GM18499 (cell line): ENCODE results near the gene ANKRD10.

ENCODE experiments used
- ATAC-seq: cut with Tn5 transposase; IDR thresholded peaks from one replicate; pipeline ENCODE4 v1.9.1; 2021; ENCODE audit warnings: moderate number of reproducible peaks; ENCODE audit not compliant: insufficient read depth, unreplicated experiment

The ANKRD10 gene

DNA sequence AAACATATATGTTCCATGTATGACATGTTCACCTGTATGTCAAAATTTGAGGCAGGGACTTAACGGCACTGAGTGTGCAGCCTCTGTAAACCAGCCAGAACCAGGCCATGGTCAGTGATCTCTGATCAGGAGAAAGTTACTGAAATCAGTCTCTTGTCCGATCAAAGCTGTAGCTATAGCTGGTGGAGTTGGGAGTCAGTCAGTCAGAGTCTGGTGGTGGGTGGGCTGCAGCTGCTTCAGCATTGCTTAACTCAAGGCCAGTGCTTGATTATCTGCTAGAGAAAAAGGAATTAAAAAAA, 78.3 kb downstream of the ANKRD10 start:
- ATAC-seq = no peak

DNA sequence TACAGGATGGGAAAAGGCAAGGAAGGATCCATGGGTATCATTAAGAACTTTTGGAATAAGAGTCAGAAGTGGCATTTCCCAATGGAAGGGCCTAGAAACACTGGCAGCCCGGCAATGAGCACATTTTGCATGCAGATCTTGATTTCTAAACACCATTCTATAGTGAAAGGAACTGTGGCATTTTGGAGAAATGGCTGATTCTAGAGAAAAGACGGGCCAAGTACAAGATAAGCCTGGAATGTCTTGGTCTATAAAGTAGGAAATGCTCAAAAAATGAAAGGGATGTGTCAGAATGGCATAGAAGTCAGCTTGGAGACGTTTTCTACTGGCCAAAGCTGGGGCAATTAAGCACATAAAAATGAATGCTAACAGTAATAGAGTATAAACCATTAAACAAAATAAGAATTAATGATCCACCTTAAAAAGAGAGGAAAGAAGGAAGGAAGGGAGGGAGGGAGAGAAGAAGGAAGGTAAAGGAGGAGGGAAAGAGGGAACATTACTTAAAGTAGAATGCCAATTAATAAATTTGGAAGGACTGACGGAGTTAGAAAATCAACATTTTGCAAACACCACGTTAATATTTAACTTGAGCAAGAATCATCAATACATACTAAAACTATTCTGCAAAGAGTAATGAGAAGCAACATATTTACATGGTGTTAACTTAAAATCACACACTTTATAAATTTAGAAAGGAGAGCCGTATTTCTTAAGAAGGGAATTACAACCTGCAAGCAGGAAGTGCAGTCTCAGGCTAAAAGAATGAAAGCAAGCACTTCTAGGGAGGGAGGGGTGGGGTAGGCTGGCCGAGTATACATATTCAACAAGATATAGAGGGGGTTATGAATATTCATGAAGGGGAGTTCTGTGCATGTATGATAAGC, 78.9 kb downstream of the ANKRD10 start:
- ATAC-seq = no peak

DNA sequence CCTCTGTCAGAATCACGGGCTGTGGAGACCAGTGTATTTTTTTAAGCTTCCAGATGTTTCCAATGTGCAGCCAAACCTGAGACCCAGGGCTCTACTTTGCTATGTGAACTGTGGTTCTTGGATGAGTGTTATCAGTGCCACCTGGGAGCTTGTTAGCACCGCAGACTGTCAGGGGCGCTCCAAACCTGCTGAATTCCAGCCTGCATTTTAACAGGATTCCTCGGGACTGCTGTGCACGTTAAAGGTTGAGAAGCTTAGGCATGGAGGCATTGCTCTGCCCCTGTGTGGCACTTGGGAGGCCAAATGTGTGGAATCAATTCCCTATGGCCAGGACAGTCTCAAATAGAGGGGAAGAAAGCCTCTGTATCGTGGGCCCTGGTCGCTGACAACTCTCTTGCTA, 80.3 kb downstream of the ANKRD10 start:
- no peak for ATAC-seq

DNA sequence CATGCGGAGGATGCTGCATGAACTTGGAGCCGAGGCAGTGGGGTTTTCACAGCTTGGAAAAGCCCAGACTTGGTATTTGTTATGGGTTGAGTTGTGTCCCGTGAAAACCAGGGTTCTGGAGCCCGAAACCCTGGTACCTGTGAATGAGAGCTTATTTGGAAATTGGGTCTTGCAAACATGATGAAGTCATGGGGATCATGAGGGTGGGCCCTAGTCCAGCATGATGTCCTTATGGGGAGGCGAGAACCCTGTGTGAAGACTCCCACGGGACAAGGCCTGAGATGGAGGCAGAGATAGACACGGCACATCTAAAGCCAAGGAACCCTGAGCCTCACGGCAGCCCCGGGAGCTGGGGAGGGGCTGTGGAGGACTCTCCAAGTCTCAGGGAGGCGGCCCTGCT, 82.3 kb downstream of the ANKRD10 start:
- ATAC-seq = no peak

DNA sequence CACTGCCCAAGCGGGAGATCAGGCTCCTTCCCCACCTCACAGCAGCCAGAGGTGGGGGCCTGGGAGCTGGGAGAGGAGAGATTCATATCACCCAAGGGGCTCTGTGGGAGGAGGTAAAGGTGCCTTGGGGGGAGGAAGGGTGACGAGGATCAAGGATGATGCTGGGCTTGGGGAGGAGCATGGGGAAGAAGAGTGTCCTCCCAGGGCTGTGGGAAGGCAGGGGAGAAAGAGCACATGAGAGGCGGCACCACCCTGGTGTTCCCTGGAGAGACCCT, 82.7 kb downstream of the ANKRD10 start:
- ATAC-seq = no peak

DNA sequence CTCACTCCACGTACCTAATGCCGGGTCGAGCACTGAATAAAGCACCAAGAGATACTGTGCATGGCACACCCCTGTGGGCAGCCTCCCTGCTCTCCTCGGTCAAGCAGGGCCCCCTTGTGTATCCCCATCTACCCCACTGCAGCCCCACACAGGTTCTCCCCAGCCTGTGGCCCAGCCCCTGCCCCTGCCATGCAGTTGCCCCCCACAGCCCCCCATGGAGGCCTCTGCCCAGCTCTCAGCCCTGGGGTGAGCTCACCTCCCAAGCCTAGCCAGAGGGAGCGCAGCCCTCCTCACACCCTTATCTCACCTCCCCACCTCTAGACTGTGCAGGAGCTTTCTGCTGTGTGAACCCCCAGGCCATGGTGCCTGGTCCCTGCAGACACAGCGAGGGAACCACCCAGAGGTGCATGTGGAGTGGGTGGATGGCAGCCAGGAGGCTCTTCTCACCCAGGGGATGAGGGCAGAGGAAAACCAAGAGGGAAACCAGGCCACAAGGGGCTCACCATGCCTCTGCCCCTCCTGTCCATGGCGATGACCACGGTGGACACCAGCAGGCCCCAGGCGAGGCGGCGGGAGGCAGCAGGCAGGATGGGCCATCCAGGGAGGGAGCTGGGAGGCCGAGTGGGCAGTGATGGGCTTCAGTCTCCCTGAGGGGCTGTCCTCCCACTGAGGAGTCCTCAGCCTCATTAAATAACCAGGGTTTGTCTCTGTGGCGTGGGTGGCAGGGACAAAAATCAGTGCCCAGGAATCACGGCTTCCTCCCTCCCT, 83.2 kb downstream of the ANKRD10 start:
- no peak for ATAC-seq

DNA sequence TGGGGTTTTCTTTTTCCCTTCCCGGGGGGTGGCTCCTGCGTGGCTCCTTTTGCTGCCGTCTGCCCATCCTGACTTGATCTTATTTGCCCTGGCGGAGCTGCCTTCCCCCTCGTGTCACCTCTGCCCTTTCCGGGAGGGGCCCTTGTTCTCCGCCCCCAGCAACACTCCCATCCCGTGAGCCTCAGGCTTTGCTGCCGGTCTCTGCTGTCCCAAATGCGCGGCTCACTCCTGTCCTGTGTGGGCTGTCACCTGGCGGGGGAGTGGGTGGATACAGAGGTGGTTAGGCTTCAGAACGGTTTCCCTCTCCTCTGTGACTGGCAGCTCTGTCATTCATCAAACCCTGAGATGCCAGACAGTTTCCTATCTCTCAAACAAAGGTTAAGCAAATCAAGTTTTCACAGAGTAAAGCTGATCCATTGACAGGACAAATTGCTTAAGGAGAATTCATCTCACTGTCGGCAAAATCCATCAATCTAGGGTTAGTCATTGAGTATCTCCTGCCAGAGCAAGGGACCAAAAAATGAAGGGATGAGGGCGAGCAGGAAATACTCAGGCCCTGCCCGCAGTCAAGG, 84.0 kb downstream of the ANKRD10 start:
- ATAC-seq = no peak

DNA sequence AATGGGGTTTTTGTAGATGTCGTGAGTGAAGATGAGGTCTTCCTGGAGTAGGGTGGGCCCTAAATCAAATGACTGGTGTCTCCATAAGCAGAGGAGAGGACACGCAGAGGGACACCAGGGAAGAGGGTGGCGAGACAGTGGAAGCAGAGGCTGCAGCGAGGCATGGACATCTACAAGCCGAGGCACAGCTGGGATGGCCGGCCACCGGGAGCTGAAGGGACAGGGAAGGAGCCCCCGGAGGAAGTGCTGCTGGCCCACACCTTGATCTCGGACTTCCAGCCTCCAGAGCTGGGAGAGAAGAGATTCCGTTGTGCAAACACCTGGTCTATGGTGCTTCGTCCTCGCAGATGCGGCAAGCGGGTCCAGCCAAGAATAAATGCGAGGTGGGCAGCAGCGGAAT, 84.5 kb downstream of the ANKRD10 start:
- no peak for ATAC-seq

DNA sequence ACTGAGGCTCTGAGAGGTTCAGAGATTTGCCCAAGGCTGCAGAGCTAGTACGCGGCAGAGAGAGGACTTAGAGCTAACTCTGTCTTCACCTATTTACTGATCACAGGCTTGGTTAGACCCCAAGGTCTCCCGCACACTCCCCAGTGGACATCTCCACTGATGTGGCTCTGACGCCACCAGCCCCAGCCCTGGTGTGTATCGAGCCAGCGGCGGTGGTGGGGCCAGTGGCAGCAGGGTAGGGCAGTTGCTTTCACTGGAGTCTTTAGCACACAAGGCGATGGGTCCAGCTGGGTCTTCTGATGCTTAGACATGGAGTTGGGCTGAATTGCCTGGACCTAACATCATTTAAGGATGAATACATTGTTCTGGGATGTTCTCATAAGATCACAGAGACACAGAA, 85.4 kb downstream of the ANKRD10 start:
- no peak for ATAC-seq

DNA sequence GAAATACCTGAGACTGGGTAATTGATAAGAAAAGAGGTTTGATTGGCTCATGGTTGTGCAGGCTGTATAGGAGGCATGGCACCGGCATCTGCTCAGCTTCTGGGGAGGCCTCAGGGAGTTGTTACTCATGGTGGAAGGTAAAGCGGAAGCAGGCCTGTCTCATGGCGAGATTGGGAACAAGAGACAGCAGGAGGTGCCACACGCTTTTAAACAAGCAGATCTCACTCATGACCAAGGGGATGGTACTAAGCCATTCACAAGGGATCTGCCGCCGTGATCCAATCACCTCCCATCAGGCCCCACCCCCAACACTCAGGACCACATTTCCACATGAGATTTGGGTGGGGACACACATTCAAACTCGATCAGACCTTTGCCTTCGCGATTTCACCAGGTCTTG, 86.2 kb downstream of the ANKRD10 start:
- ATAC-seq = no peak
